ENCODE results near the gene DUSP16. TPM values are rescaled to one million over a fixed set of nuclear protein-coding genes. Genes with fewer than 3 reads are reported as not detected.

DUSP16 gene
- total RNA-seq, 4 donors from 2014 or later = 15.3 to 29.0 (median 25.0) TPM

GRCh38 chr12:12465522-12465921 lies 97.1 kb downstream of the DUSP16 start:
- DNase-seq (ENCODE audit: low spot score in 2 of 2) = no peak
- no peak for TF ChIP-seq POLR2A (IDR thresholded peaks at IDR 0.05)
- 85 to 99% methylated on average over 16 to 20 of the region's 20 CpGs for WGBS, 2 donors
- no peak overlapping the region for H3K4me3 ChIP-seq (ENCODE audit: low read depth, poor library complexity, severe bottlenecking)
- intact Hi-C loops (cut with DNase I; ENCODE audit: low total_unique reads) = no loop called here

- WGBS, 2 donors = 74 to 89% methylated on average over 5 of the region's 5 CpGs
- no peak for DNase-seq (ENCODE audit: low spot score in 2 of 2)
- TF ChIP-seq POLR2A (IDR thresholded peaks at IDR 0.05) = no peak
- no peak for TF ChIP-seq CTCF (IDR thresholded peaks at IDR 0.05)
- intact Hi-C loops (cut with DNase I; ENCODE audit: low total_unique reads) = no loop called here
- H3K4me3 ChIP-seq (ENCODE audit: low read depth, poor library complexity, severe bottlenecking) = no peak overlapping the region
Observed at GRCh38 chr12:12461923-12462315, 100.7 kb downstream of the DUSP16 start.

GRCh38 chr12:12460935-12461922 lies 101.4 kb downstream of the DUSP16 start:
- TF ChIP-seq CTCF (IDR thresholded peaks at IDR 0.05) (no peak), POLR2A (IDR thresholded peaks at IDR 0.05) (no peak)
- intact Hi-C loops (cut with DNase I; ENCODE audit: low total_unique reads) = no loop called here
- WGBS, 2 donors = 92 to 93% methylated on average over 8 of the region's 8 CpGs
- DNase-seq (ENCODE audit: low spot score in 2 of 2) = no peak
- no peak overlapping the region for H3K4me3 ChIP-seq (ENCODE audit: low read depth, poor library complexity, severe bottlenecking)

GRCh38 chr12:12456637-12457036 lies 106.0 kb downstream of the DUSP16 start:
- DNase-seq (ENCODE audit: low spot score in 2 of 2) = no peak
- TF ChIP-seq CTCF (IDR thresholded peaks at IDR 0.05) = no peak
- no peak for TF ChIP-seq POLR2A (IDR thresholded peaks at IDR 0.05)
- no peak overlapping the region for H3K4me3 ChIP-seq (ENCODE audit: low read depth, poor library complexity, severe bottlenecking)
- intact Hi-C loops (cut with DNase I; ENCODE audit: low total_unique reads) = no loop called here
- 65 to 75% methylated on average over 5 of the region's 5 CpGs for WGBS, 2 donors

- no peak overlapping the region for H3K4me3 ChIP-seq (ENCODE audit: low read depth, poor library complexity, severe bottlenecking)
- TF ChIP-seq POLR2A (IDR thresholded peaks at IDR 0.05) = no peak
- no peak for DNase-seq (ENCODE audit: low spot score in 2 of 2)
- intact Hi-C loops (cut with DNase I; ENCODE audit: low total_unique reads) = no loop called here
Observed at GRCh38 chr12:12454315-12454714, 108.3 kb downstream of the DUSP16 start.

GRCh38 chr12:12453635-12454034 lies 109.0 kb downstream of the DUSP16 start:
- TF ChIP-seq POLR2A (IDR thresholded peaks at IDR 0.05) (no peak), CTCF (IDR thresholded peaks at IDR 0.05) (no peak)
- WGBS, 2 donors = 95 to 100% methylated on average over 1 of the region's 1 CpG
- no peak for DNase-seq (ENCODE audit: low spot score in 2 of 2)
- intact Hi-C loops (cut with DNase I; ENCODE audit: low total_unique reads) = no loop called here
- no peak overlapping the region for H3K4me3 ChIP-seq (ENCODE audit: low read depth, poor library complexity, severe bottlenecking)

Measured in lower leg skin (tissue), 4 donors.